HUES6 (cell line): ENCODE results near the gene MLYCD.

ENCODE experiments used
- H3K27ac ChIP-seq: 2 replicates; pipeline ENCODE4 v1.7.0; 2013; ENCODE audit warnings: low read depth, mild to moderate bottlenecking, low read length, inconsistent platforms
- H3K27me3 ChIP-seq: 2 replicates; pipeline ENCODE4 v1.6.1; 2013; ENCODE audit warnings: low read length; ENCODE audit not compliant: control insufficient read depth, insufficient read depth
- H3K36me3 ChIP-seq: 2 replicates; pipeline ENCODE4 v1.6.1; 2013; ENCODE audit warnings: low read length; ENCODE audit not compliant: control insufficient read depth, insufficient read depth
- H3K4me1 ChIP-seq: 2 replicates; pipeline ENCODE4 v1.6.1; 2013; ENCODE audit warnings: low read length; ENCODE audit not compliant: control insufficient read depth, insufficient read depth
- H3K4me3 ChIP-seq: 2 replicates; pipeline ENCODE4 v1.5.1; 2013; ENCODE audit warnings: low read depth, low read length
- H3K9ac ChIP-seq: one replicate; pipeline ENCODE4 v1.6.1; 2013; ENCODE audit warnings: mild to moderate bottlenecking, low read length
- H3K9me3 ChIP-seq: 2 replicates; pipeline ENCODE4 v1.6.1; 2013; ENCODE audit warnings: low read depth, low read length; ENCODE audit not compliant: control insufficient read depth, insufficient read depth

Gene MLYCD

DNA sequence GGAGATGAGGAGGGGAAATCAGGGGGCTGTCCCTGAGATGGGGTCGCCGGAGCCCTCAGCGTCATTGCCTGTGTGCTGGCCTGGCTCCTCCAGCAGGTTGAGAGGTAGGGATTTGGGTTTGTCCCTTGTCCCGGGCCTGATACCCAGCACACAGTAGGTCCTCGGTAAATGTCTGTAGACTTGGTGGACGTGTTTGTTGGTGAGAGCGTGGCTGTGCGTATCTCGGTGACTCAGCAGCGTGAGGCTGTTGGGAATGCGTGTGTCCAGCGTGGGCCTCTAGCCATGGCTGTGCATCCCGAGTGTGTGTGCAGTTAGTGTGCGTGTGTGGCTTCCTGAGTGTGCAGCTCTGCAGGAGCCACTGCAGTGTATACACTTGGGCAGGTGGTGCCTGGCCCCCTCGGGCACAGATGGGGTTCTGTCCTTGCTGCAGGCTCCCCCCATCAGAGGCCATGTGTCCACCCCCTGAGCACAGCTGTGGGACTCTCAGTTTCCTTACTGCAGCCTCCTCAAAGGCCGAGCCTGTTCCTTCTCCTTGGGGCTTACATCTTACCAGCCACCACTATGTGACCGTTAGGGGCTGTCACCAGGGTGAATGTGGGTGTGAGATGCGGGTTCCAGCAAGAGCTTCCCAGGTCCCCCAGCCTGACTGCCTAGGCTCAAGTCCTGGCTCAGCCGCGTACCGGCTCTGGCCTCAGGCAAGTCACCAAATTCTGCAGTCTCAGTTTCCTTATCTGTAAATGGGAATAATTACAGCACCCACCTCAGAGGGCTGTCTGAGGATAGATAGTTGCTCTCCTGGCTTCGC lies 74.9 kb downstream of the MLYCD start:
- Histone ChIP-seq H3K9ac (no peak overlapping the region), H3K36me3 (no peaks in the 10 kb centered on the region), H3K27me3 (peaks cover 17% of the 10 kb centered on the region), H3K27ac (no peak overlapping the region), H3K9me3 (peaks cover 16% of the 10 kb centered on the region), H3K4me3 (no peak overlapping the region), H3K4me1 (peaks cover 7% of the 10 kb centered on the region)

DNA sequence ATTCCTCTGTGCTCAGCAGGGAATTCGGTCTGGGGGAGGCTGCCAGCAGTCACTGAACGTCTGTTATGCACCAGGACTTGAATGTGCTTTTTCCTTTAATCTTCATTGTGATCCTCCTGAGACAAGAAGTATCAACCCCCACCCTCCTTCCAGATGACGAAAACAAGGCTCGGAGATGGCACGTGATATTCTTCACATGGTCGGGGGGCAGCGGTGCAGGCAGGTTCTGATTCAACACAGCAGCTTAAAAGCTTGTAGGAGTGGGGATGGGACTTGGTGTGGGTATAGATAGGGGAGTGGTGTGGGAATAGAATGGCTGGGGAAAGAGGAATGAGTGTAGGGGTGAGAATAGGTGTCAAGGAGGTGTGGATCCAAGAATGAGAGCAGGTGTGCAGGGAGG lies 75.6 kb downstream of the MLYCD start:
- Histone ChIP-seq H3K27ac (no peak overlapping the region), H3K4me1 (peaks cover 7% of the 10 kb centered on the region), H3K27me3 (peaks cover 10% of the 10 kb centered on the region), H3K4me3 (no peak overlapping the region), H3K9ac (no peak overlapping the region), H3K9me3 (peaks cover 20% of the 10 kb centered on the region), H3K36me3 (no peaks in the 10 kb centered on the region)

GRCh38 chr16:83975590-83976260 lies 76.8 kb downstream of the MLYCD start:
- H3K4me1 ChIP-seq: no peaks in the 10 kb centered on the region; the same call in 1 of the 2 replicates
- no peak overlapping the region for H3K4me3 ChIP-seq
- H3K27ac ChIP-seq: no peak overlapping the region
- no peaks in the 10 kb centered on the region for H3K36me3 ChIP-seq
- H3K9ac ChIP-seq: no peak overlapping the region
- H3K9me3 ChIP-seq: peaks cover 20% of the 10 kb centered on the region
- no peaks in the 10 kb centered on the region for H3K27me3 ChIP-seq
